Stimulated activated CD4-positive, alpha-beta T cell treated with anti-CD3 and anti-CD28 coated beads, Interleukin-15, amount 100 ng/mL, for 48 hours (primary cell): Measurements from ENCODE around the gene REL.
"Not testable (repeated sequence)": the region's sequence is repeated elsewhere in the genome, so short reads cannot be mapped to it uniquely, and the experiment has no call there.

ENCODE experiments used
- DNase-seq, 2 donors: peaks; one replicate each; pipeline ENCODE4 v3.0.0-alpha.2; 2020; ENCODE audit warnings: low read depth in 2 of 2

Gene REL

DNA sequence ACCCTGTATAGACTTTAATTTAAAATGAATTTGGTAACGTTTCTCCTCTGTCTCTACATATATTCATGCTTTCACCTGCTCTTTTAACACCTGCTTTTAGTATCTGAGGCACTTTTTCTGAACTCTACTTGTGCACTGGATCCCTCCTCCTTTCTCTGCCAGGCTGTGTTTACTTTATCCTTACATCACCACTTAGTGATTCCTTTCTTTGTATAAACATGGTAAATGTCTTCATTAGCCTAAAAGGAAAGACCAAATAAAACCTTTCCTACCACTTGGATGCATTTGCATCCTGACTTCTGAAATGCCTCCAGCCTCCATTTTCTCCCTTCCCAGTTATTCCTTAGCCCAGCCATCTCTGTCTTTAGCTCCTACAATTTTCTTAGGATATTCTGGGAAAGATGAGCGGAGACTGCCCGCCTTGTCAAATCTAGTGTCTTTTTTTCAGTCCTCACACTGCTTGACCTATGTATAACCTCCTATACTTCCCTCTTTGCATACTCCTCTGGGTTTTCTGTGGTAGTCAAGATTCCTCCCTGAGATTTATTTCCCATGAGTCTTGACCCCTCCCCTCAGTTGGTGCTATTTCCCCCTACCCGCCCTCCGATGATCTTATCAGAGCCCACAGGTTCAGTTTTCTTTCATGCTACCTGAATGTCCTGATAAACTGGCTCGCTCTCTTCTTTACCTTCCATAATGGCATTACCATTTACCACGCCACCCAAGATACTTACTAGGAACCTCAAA lies 44.8 kb downstream of the REL start:
- no peak for DNase-seq

DNA sequence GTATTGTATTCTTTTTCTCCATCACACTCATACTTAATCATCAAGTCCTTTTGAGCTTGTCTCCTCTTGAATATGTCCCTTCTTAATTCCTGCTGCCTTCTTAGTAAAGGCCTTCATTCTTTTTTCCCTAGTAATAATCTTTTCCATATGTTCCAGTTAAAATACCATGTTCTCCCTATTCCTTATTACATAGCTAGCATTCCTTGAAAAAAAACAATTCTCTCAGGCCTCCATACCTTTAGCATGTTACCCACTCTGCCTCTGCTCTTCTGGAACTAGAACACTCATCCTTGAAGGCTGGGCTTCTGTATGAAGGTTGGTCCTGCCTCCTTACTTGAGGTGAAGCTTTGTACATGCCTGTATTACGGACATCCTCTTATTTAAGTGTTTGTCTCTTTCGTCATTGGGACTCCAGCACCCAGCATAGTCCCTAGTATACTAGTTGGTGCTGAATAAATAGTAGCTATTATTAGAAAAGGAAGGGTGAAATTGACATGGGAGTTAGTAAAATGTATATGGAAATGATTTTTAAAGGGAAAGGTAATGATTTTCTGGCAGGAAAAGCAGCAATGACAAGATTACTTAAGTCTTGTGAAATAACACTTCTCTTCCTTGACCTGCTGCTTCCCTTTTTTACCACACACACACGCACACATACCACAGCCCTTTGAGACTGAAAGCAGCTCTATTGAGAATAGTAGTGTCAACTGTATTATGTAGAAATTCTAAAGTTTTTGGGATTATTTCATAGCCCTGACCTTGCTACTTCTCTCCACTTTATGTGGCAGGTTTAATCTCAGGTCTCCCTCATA lies 45.6 kb downstream of the REL start:
- DNase-seq: no peak

DNA sequence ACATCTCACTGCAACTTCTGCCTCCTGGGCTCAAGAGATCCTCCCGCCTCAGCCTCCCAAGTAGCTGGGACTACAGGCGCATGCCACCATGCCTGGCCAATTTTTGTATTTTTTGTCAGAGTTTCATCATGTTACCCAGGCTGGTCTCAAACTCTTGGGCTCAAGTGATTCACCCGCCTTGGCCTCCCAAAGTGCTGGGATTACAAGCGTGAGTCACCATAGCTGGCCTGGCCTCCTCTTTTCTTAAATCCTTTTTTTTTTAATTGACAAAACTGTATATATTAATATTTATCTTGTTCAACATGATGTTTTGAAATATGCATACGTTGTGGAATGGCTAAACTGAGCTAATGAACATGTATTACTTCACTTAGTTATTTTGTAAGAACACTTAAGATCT lies 50.7 kb downstream of the REL start:
- DNase-seq: not testable (repeated sequence)

DNA sequence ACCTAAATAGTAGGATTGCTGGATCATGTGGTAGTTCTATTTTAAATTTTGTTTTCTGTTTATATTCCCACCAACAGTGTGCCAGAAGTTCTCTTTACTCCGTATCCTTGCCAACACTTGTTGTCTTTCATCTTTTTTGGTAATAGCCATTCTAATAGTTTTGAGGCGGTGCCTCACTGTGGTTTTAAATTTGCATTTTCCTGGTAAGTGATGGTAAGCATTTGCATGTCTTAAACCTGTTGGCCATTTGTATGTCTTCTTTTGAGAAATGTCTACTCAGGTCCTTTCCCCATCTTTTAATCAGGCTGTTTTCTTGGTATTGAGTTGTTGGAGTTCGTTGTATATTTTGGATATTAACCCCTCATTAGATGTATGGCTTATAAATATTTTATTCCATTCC lies 51.6 kb downstream of the REL start:
- no peak for DNase-seq

- DNase-seq: no peak
These were observed 52.9 kb downstream of the REL start for GRCh38 chr2:60934165-60934722.

GRCh38 chr2:60936757-60937156 lies 55.4 kb downstream of the REL start:
- no peak for DNase-seq

DNA sequence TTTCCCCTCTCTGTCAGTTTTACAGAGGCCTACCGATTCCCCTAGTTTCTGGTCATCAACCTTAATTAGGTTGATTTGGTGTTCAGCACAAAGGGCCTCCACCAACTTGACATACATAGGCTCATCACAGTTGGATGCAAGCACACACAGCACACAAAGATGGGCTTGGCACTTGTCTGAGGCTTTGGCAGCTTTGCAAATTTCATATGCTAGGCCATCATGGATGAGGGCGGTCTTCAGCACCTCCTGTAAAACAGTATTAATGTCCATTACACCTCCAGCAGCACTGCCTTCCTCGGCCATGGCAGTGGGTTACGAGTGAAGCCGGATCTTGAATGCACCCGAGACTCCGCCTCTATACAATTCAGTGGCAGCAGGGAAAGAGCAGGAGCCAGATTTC lies 56.9 kb downstream of the REL start:
- no peak for DNase-seq

DNA sequence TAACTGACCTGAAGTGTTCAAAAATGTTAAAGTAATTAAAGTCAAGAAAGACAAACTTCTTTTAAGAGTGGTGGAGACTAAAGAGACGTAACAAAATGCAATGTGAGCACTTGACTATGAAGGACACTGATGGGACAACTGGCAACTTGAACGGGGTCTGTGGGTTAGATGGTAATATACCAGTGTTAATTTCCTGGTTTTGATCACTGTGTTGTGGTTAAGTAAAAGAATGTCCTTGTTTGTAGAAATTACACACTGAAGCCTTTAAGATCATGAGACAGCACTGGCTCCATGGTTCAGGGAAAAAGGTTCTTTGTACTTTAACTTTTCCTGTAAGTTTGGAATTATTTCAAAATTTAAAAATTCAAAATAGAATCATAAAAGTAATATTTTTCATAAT lies 58.2 kb downstream of the REL start:
- DNase-seq: no peak

DNA sequence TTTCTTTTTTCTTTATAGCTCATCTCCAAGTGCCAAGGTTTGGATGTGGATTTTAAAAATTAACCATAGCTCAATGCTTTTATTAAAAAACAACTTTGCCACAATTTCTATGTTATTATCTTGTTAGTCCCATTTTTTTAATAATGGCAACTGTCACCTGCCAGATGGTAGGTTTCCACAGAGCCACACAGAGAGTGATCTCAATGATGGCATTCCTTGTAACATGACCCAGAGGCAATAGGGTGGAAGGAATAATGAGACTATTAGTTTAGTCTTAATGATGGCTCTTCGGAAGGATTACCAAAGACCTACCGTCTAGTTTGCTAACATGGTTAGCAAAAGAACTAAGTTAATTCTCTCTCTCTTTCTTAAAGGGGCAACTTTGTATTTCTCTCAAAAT lies 64.0 kb downstream of the REL start:
- no peak for DNase-seq

DNA sequence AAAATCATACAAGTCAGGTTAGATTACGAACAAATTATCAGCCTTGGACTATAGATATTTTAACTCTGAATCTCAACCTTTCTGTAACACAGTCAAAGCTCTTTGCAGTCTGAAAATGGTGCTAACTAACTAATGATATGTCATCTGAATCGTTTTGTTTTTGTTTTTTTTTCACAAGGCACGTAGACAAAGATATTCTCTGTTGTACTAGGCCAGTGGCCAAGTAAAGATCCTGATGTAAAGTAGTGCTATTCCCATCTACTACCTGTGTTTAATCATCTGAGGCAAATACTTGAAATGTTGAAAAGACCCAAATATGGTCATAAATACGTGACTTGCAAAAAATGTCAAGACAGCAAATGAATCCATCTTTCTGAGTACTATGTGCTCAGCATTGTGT lies 65.7 kb downstream of the REL start:
- DNase-seq: no peak

DNA sequence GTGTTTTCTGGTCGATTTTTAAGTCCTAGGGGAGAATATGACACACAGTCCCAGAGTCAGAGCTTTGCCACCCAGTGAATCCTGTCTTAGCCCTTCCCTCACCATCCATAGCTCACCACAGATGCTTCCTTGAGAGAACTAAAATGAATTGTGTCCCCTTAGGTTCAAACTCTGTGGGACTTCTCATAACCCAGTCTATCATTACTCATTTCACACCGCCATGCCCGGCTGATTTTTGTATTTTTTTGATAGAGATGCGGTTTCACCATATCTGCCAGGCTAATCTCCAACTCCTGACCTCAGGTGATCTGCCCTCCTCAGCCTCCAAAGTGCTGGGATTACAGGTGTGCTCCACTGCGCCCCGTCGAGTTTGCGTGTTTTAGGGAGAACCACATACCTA lies 66.8 kb downstream of the REL start:
- DNase-seq: no peak

GRCh38 chr2:60948926-60949579 lies 67.7 kb downstream of the REL start:
- no peak for DNase-seq

GRCh38 chr2:60954139-60954538 lies 72.8 kb downstream of the REL start:
- DNase-seq: no peak

- DNase-seq: no peak
These were observed 75.8 kb downstream of the REL start for GRCh38 chr2:60957224-60957623.

DNA sequence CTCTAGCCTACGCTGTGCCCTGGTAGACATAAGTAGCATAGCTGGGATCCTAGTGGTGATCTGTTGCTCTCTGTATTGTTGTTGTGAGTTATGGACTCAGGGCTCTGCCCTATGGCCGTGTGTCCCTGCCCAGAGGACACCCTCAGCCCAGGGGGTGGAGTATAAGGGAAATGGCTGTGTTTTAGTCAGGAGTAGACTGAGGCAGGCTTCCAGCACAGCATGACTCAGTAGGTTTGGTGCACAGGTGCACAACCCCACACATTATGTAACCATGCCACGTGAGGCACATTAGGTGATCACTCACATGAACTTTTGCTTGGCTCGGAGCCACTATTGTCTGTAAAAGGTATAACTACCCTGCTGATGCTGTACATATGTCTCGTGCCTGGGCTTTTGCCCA lies 76.3 kb downstream of the REL start:
- no peak for DNase-seq

GRCh38 chr2:60958361-60958760 lies 77.0 kb downstream of the REL start:
- no peak for DNase-seq

DNA sequence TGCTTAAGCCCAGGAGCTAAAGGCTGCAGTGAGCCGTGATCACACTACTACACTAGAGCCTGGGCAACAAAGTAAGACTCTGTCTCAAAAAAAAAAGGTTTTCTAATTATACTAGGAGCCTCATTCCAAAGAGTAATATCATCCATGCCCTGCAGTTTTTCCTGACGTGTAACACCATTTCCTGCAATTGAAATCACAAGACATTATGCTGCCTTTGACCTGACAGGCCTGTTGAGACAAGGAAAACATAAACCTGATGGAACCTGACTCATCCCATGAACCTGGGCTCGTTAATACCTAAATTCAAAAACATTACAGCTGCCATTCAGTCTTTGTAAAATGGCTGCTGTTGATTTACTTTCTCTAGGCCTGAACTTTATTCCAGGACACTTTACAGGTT lies 77.4 kb downstream of the REL start:
- DNase-seq: no peak

GRCh38 chr2:60959501-60959900 lies 78.1 kb downstream of the REL start:
- no peak for DNase-seq

DNA sequence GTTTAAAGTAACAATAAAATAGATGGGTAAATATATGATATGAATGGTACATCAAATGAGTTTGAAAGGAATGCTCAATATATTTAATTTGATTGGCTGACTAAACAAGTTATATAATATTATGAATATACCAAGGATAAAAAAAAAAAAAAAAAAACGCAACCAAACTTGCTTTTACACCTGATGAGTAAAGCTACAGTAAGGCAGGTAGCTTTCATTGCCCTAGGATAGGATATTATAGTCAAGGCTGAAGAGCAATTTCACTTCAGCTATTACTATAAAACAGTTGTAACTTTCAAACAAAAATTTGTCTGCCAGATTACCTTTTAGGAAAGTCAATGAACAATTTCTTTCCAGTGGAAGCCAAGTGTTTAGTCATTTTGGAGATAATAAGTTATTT lies 79.3 kb downstream of the REL start:
- DNase-seq: no peak

DNA sequence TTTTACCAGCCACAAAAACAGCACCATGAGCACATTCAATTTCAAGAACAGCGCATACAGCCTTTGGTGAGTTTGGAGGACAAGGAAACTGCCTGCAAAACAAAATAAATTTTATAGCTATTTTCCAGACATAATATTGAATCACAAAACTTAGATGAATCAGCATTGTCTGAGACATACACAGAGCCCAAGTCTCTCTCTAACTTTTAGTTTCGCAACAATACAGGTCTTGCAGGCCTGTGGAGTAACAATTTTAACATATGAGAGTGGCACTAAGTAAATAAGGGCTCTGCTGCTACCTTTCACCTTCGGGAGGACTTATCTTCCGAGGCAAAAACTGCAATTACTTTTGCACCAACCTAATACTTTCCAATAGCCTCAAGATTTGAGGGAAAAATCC lies 80.1 kb downstream of the REL start:
- DNase-seq: no peak

DNA sequence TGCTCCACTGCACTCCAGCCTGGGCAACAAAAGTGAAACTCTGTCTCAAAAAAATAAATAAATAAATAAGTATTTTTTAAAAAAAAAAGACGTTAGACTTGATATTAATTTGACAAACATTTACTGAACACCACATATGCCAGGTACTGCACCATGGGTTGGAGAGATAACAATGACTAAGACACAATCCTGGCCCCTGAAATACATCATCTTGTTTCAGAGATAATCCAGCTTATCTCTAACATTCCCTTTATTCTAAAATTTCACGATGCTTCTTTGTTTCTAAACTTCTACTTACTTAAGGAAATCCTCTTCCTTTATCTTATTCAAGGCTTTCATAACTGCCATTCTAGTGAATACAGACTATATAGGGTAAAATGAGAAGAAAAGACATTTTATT lies 81.2 kb downstream of the REL start:
- DNase-seq: no peak

GRCh38 chr2:60963190-60963589 lies 81.8 kb downstream of the REL start:
- no peak for DNase-seq
